ENCODE measurements around the gene VKORC1.

- TF ChIP-seq POLR2AphosphoS5 (IDR thresholded peaks at IDR 0.05; ENCODE audit: borderline replicate concordance, low read depth, low read length) (no peak), EZH2 (IDR thresholded peaks at IDR 0.05) (no peak), FOXP2 (optimal IDR thresholded peaks at IDR 0.05; ENCODE audit: control extremely low read depth, extremely low read length, insufficient read depth) (no peak)
These were observed 32.7 kb downstream of the VKORC1 start for GRCh38 chr16:31061813-31062440.

Data from SK-N-MC (cell line).